Hepatocyte (in vitro differentiated cells): ENCODE measurements around the gene ENG. TPM values are rescaled to one million over a fixed set of nuclear protein-coding genes. Genes with fewer than 3 reads are reported as not detected.

ENCODE experiments used
- DNase-seq: peaks from one replicate; pipeline ENCODE4 v3.0.0-alpha.2; 2016; ENCODE audit warnings: low spot score
- H2AFZ ChIP-seq: fragments of 200-600 bp; sonication (generic); 2 replicates; pipeline ENCODE4 v1.6.0; 2016; ENCODE audit warnings: antibody characterized with exemption, mild to moderate bottlenecking
- H3K27ac ChIP-seq: fragments of 200-600 bp; sonication (generic); 2 replicates; pipeline ENCODE4 v1.5.1; 2016; ENCODE audit warnings: mild to moderate bottlenecking
- H3K27me3 ChIP-seq: fragments of 200-600 bp; sonication (generic); 2 replicates; pipeline ENCODE4 v1.6.1; 2016
- H3K36me3 ChIP-seq: fragments of 200-600 bp; sonication (generic); replicated peaks from 2 replicates; pipeline ENCODE4 v1.5.1; 2016; ENCODE audit warnings: low read depth; ENCODE audit not compliant: insufficient read depth
- H3K4me1 ChIP-seq: fragments of 200-600 bp; sonication (generic); 2 replicates; pipeline ENCODE4 v1.5.1; 2016; ENCODE audit warnings: mild to moderate bottlenecking, moderate library complexity; ENCODE audit not compliant: insufficient read depth
- H3K4me2 ChIP-seq: fragments of 200-600 bp; sonication (generic); 2 replicates; pipeline ENCODE4 v1.6.0; 2016
- H3K4me3 ChIP-seq: fragments of 200-600 bp; sonication (generic); 2 replicates; pipeline ENCODE4 v1.5.1; 2016; ENCODE audit warnings: mild to moderate bottlenecking
- H3K79me2 ChIP-seq: fragments of 200-600 bp; sonication (generic); 2 replicates; pipeline ENCODE4 v1.6.0; 2017; ENCODE audit warnings: mild to moderate bottlenecking
- H3K9me2 ChIP-seq: fragments of 200-600 bp; sonication (generic); replicated peaks from 2 replicates; pipeline ENCODE4 v1.6.0; 2017; ENCODE audit warnings: mild to moderate bottlenecking; ENCODE audit not compliant: insufficient read depth
- H3K9me3 ChIP-seq: fragments of 200-600 bp; sonication (generic); 2 replicates; pipeline ENCODE4 v1.5.1; 2016; ENCODE audit warnings: low read depth, mild to moderate bottlenecking
- H4K20me1 ChIP-seq: fragments of 200-600 bp; sonication (generic); 2 replicates; pipeline ENCODE4 v1.6.0; 2016; ENCODE audit warnings: mild to moderate bottlenecking; ENCODE audit not compliant: insufficient read depth, poor library complexity, severe bottlenecking
- CTCF ChIP-seq: fragments of 200-600 bp; sonication (generic); IDR thresholded peaks from 2 replicates; pipeline ENCODE4 v1.5.1; 2016; ENCODE audit warnings: antibody characterized with exemption, mild to moderate bottlenecking; ENCODE audit not compliant: poor library complexity
- EZH2 ChIP-seq: fragments of 200-600 bp; sonication (generic); IDR thresholded peaks from 2 replicates; pipeline ENCODE4 v1.6.1; 2016; ENCODE audit warnings: antibody characterized with exemption, mild to moderate bottlenecking, borderline replicate concordance
- EZH2phosphoT487 ChIP-seq: fragments of 200-600 bp; sonication (generic); IDR thresholded peaks from one replicate; pipeline ENCODE4 v1.6.1; 2018; ENCODE audit warnings: antibody characterized with exemption, mild to moderate bottlenecking, low read depth, moderate library complexity; ENCODE audit not compliant: unreplicated experiment, severe bottlenecking
- WGBS: methylation state at CpG from one replicate; pipeline ENCODE4 v1.1.6; 2016; ENCODE audit warnings: low lambda C conversion rate; ENCODE audit errors: missing lambda C conversion rate; 5-methylcytosine and 5-hydroxymethylcytosine counted together
- polyA plus RNA-seq: library from polyadenylated mRNA; unstranded; fragments of >200 nt; fragmentation: Nextera tagmentation; extraction: Ambion mirVana; gene quantifications from 2 replicates; pipeline ENCODE4 v1.2.1, GENCODE V29; 2016
- total RNA-seq: library from RNA; depleted of rRNA; stranded (reverse); fragments of >200 nt; gene quantifications from 2 replicates; pipeline ENCODE4 v1.2.3, GENCODE V29; 2014

The ENG gene
- total and polyA plus RNA-seq, 2 experiments from 2014 or later: 6.8 to 21.2 TPM

DNA sequence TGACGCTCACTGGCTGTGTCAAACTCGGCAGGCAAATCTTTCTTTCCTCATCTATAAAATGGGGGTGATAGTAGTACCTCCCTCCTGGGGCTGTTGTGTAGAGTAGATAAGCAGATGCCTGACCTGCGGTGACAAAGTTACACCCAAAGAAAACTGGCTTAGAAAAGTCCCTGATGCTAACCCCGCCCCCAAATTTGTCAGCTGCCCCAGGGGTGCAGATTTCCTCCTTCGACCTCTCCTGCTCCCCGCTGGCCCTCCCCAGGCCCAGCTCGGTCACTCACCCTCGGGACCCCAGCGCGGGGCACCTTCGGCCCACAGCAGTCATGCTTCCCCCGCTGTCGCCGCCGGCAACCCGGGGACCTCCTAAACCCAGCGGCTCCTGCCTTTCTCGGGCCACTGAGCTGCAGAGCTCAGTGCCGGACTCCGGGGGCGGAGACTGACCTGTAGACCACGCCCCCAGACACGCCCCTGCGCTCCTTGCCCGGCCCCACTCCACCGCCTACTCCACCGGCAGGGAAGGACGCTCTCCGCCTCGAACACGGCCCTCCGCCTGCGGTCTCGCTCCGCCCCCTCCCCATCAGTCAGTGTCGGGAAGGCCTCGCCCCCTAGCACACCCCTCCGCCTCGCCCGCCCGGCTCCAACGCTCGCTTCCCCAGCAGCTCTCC, 83.4 kb downstream of the ENG start:
- H3K9me2 ChIP-seq: no peaks in the 10 kb centered on the region
- peak; percentile 99 for DNase-seq
- no peak for TF ChIP-seq EZH2
- no peak for TF ChIP-seq CTCF
- TF ChIP-seq EZH2phosphoT487: no peak
- H3K4me3 ChIP-seq: no peak overlapping the region
- peaks cover 12% of the 10 kb centered on the region for H3K4me1 ChIP-seq
- 6% methylated on average over 23 of the region's 43 CpGs for WGBS
- H3K27me3 ChIP-seq: no peaks in the 10 kb centered on the region
- no peaks in the 10 kb centered on the region for H3K36me3 ChIP-seq
- no peaks in the 10 kb centered on the region for H3K79me2 ChIP-seq
- no peak overlapping the region for H3K27ac ChIP-seq
- peak overlapping the region; percentile 84 for H3K4me2 ChIP-seq
- no peak overlapping the region for H2AFZ ChIP-seq
- no peaks in the 10 kb centered on the region for H3K9me3 ChIP-seq
- H4K20me1 ChIP-seq: no peaks in the 10 kb centered on the region

- Histone ChIP-seq H3K4me1 (peaks cover 12% of the 10 kb centered on the region), H3K27me3 (no peaks in the 10 kb centered on the region), H3K36me3 (no peaks in the 10 kb centered on the region), H3K4me3 (no peak overlapping the region), H3K9me3 (no peaks in the 10 kb centered on the region), H3K9me2 (no peaks in the 10 kb centered on the region), H3K79me2 (no peaks in the 10 kb centered on the region), H4K20me1 (no peaks in the 10 kb centered on the region), H2AFZ (no peak overlapping the region), H3K27ac (no peak overlapping the region), H3K4me2 (peak overlapping the region; percentile 84)
- DNase-seq: no peak
- no peak for TF ChIP-seq EZH2
- no peak for TF ChIP-seq CTCF
- no peak for TF ChIP-seq EZH2phosphoT487
- WGBS: 65% methylated on average over 3 of the region's 3 CpGs
Observed at GRCh38 chr9:127770583-127770904, 83.9 kb downstream of the ENG start.

- Histone ChIP-seq H3K4me3 (no peak overlapping the region), H2AFZ (no peak overlapping the region), H4K20me1 (no peaks in the 10 kb centered on the region), H3K36me3 (no peaks in the 10 kb centered on the region), H3K4me1 (peaks cover 12% of the 10 kb centered on the region), H3K9me3 (no peaks in the 10 kb centered on the region), H3K4me2 (peak overlapping the region; percentile 84), H3K27ac (no peak overlapping the region), H3K79me2 (no peaks in the 10 kb centered on the region), H3K27me3 (no peaks in the 10 kb centered on the region), H3K9me2 (no peaks in the 10 kb centered on the region)
- 83% methylated on average over 4 of the region's 4 CpGs for WGBS
- TF ChIP-seq EZH2 (no peak), CTCF (no peak), EZH2phosphoT487 (no peak)
- no peak for DNase-seq
Observed at GRCh38 chr9:127769929-127770582, 84.4 kb downstream of the ENG start.
